Thymus (tissue), 11 donors: Measurements from ENCODE around the gene HOXC12. TPM values are rescaled to one million over a fixed set of nuclear protein-coding genes. Genes with fewer than 3 reads are reported as not detected.

Source experiments
- DNase-seq, 9 donors: peaks; one replicate each; pipeline ENCODE4 v3.0.0-alpha.2; 2013; ENCODE audit warnings: low spot score in 9 of 9, low read depth in 6 of 9, missing footprints in 1 of 9
- H3K27ac ChIP-seq, 2 donors: one replicate each; pipeline ENCODE4 v1.5.1; 2013; ENCODE audit warnings: control low read depth in 1 of 2, low read depth in 1 of 2, low read length in 1 of 2, mild to moderate bottlenecking in 1 of 2, moderate library complexity in 1 of 2
- H3K27me3 ChIP-seq, 2 donors: one replicate each; pipeline ENCODE4 v1.5.1; 2013; ENCODE audit warnings: low read length in 1 of 2; ENCODE audit not compliant: control insufficient read depth in 2 of 2, insufficient read depth in 1 of 2
- H3K36me3 ChIP-seq, 2 donors: one replicate each; pipeline ENCODE4 v1.5.1; 2013; ENCODE audit warnings: low read length in 1 of 2, mild to moderate bottlenecking in 1 of 2, moderate library complexity in 1 of 2; ENCODE audit not compliant: control insufficient read depth in 2 of 2, insufficient read depth in 2 of 2
- H3K4me1 ChIP-seq, 2 donors: one replicate each; pipeline ENCODE4 v1.5.1; 2013; ENCODE audit warnings: low read length in 2 of 2; ENCODE audit not compliant: control insufficient read depth in 2 of 2, insufficient read depth in 2 of 2
- H3K4me3 ChIP-seq, 2 donors: one replicate each; pipeline ENCODE4 v1.5.1; 2013; ENCODE audit warnings: low read length in 2 of 2, control low read depth in 1 of 2, mild to moderate bottlenecking in 1 of 2
- H3K9me3 ChIP-seq, 2 donors: one replicate each; pipeline ENCODE4 v1.5.1; 2013; ENCODE audit warnings: low read length in 1 of 2, mild to moderate bottlenecking in 1 of 2; ENCODE audit not compliant: control insufficient read depth in 2 of 2, insufficient read depth in 1 of 2
- WGBS: extraction: QIAGEN DNeasy Blood & Tissue Kit; methylation state at CpG from one replicate; pipeline ENCODE4 v1.1.7; 2013; 5-methylcytosine and 5-hydroxymethylcytosine counted together
- polyA plus RNA-seq: library from polyadenylated mRNA; stranded (reverse); fragments of 200-250 nt; gene quantifications from one replicate; pipeline ENCODE4 v1.2.3, GENCODE V29; 2013
- total RNA-seq: library from RNA; stranded (reverse); fragments of 120-200 nt; gene quantifications from one replicate; pipeline ENCODE4 v1.2.4, GENCODE V29; 2013
- donor health status: healthy.

The HOXC12 gene
- total and polyA plus RNA-seq, 2 donors: 0.05 to 0.07 TPM

DNA sequence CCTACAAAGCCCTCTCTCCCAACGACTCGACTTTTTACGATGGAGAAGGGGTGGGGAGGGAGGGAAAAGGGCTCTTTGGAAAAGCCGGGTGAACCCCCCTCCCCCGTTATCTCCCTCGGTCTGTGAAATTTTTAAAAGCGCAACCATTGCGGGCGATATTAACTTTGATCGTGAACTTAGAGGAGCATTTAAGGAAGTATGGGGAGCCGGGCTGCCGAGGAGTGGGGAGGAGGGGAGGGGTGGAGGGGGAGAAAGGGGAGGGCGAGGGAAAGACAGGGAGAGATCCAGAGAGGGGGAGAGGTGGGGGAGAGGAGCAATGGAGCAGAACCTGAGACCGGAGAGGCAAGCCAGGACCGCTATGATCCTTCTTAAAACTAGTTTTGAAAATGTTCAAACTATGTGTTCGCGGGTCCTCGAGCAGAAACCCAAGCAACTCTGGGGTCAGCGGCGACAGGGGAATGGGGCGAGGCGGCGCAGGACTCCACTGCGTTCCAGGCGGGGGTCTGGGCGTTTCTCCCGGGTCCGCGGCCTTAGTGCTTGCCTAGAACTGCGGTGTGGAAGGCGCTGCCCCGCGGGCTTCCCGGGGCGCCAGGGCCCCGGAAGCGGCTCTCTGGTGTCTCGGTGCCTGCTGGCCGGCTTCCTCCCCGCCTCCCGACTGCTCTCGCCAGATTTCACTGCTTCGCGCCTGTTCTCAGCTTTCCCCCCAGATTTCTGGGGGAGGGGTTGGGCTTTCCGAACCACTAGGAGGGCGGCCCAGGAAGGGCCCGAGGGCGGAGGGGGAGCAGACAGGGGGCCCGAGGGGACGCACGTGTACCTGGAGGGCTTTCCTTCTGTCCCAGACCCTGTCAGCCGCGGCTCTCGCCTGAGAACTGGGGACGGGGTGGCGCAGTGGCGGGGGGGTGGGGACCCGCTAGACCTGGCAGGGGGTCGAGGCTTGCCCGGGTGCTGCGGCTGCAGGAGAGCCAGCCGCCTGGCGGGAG is 19.7 kb downstream of the HOXC12 start, which contains the start of gene HOTAIR:
Gene HOTAIR (minus strand): TSS at position 871 of the 980 bp plus-strand sequence.
- Histone ChIP-seq H3K9me3 (peaks cover 0 to 16% of the 10 kb centered on the region in 2 donors), H3K4me3 (peak within 1 kb of the TSS in 1 of 2 donors; percentile 30), H3K27ac (no peak within 1 kb of the TSS), H3K36me3 (no peaks in the 10 kb centered on the region), H3K27me3 (peaks cover 87 to 100% of the 10 kb centered on the region in 2 donors), H3K4me1 (no peaks in the 10 kb centered on the region)
- DNase-seq: no peak
- WGBS: 3% methylated on average over 63 of the region's 63 CpGs

DNA sequence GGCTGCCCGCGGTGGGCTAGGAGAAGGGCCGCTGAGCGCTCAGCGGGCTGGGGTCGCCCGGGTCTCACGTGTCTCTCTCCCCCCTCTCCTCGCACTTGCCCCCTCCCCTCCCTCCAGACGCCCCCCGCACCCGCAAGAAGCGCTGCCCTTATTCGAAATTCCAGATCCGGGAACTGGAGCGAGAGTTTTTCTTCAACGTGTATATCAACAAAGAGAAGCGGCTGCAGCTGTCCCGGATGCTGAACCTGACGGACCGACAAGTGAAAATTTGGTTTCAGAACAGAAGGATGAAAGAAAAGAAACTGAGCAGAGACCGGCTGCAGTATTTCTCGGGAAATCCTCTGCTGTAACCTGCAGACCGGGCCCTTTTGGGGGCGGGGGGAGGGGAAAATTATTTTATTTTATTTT is 20.4 kb downstream of the HOXC12 start:
- Histone ChIP-seq H3K9me3 (peaks cover 0 to 16% of the 10 kb centered on the region in 2 donors), H3K27me3 (peaks cover 87 to 100% of the 10 kb centered on the region in 2 donors), H3K4me3 (peak overlapping the region in 1 of 2 donors; percentile 30), H3K36me3 (no peaks in the 10 kb centered on the region), H3K4me1 (no peaks in the 10 kb centered on the region), H3K27ac (no peak overlapping the region)
- DNase-seq: no peak
- 4% methylated on average over 25 of the region's 25 CpGs for WGBS

DNA sequence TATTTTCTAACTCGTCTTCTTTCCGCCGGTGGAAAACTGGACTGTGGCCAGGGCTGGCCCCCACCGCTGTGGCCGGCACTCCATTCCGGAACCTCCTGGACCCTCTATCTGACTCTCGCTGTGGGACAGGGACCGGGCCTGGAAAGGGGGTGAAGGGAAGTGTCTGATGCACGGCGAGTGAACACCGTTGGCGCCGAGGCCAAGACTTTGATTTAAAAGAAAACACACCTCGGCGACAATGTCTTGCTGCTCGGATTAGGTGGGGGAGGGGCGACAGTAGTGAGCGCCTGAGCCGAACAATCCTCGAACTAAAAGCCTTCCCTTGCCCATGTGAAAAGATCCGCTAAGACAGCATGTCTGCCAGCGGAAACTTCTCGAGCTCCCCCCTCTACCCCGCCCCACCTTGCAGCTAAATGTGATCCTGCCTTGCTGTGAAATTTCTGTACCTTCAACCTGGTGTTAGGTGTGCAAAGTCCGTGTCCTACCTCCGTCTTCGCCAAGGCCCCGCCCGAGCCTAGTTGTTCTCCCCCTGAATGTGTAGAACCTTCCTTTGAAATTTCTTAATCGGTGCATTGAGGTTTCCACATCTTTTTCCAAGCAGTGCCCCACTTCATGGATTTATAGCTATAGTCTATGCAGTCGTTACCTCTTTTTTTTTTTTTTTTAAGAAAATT is 20.9 kb downstream of the HOXC12 start:
- WGBS: 9% methylated on average over 31 of the region's 31 CpGs
- H3K27ac ChIP-seq: no peak overlapping the region
- H3K27me3 ChIP-seq: peaks cover 85 to 100% of the 10 kb centered on the region in 2 donors
- no peak overlapping the region for H3K4me3 ChIP-seq
- no peak for DNase-seq
- no peaks in the 10 kb centered on the region for H3K4me1 ChIP-seq
- H3K36me3 ChIP-seq: no peaks in the 10 kb centered on the region
- H3K9me3 ChIP-seq: peaks cover 0 to 16% of the 10 kb centered on the region in 2 donors

DNA sequence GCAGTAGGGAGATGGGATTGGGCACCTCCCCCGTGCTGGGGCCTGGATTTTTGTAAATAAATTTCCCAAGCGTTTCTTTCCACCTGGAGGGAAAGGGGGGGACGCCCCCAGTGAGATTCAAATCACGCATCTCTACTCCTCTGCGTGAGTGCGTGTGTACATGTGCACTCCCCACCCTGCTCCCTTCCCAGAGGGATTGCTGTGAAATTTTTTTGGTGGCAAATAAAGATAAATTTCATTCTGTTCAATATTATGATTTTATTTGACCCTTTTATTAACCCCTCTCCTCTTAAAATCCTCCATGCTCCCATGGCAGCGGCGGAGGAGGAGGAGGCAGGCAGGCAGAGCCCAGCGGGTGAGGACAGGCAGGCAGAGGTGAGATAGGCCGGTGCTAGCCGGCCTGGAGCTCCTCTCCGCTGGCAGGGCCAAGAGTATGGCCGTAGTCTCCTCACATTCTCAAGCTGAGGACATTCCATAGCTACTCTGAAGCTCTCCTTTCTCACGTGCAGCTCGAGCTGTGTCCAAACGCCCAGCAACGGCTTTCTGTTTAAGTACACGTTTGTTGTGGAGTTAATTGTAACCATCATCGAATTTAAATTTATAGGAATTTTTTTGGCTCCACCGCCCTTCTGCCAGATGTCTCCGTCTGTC is 21.6 kb downstream of the HOXC12 start:
- Histone ChIP-seq H3K9me3 (peaks cover 0 to 16% of the 10 kb centered on the region in 2 donors), H3K27me3 (peaks cover 84 to 100% of the 10 kb centered on the region in 2 donors), H3K4me3 (no peak overlapping the region), H3K27ac (no peak overlapping the region), H3K36me3 (no peaks in the 10 kb centered on the region), H3K4me1 (no peaks in the 10 kb centered on the region)
- no peak for DNase-seq
- 17% methylated on average over 21 of the region's 21 CpGs for WGBS

DNA sequence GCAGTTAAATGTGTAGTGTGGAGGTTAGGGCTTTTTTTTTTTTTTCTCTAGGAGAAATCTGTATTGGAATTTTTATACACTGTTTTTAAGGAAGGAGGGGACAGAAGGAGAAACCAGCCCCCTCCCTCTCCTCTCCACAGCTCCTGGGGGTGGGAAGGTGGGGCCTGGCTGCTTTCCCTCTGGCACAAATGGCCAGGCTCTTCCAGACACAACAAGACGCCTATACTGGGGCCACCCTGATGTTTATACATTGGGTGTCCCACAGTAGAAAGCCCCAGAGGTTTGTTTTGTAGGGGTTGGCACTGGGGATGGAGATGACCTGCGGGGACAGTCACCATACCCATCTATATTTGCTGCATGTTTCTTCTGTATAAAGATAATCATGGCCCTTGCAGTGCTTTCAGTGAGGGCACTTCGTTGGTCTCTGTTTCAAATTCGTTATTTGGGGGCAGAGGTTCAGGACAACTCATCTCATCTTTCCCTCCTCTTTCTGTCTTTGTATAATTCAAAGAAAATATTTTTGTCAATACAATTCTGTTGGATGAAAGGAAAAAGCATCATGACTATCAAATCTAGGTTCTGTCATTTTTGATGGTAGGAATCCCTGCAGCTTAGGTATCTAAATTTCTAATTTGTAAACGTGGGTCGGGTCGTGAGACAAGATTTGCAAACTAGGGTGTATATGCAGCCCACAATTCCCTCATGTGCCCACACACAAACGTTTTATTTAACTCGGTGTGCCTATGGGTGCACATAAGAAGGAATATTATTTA is 22.3 kb downstream of the HOXC12 start:
- 10% methylated on average over 9 of the region's 9 CpGs for WGBS
- Histone ChIP-seq H3K4me3 (no peak overlapping the region), H3K27ac (no peak overlapping the region), H3K27me3 (peaks cover 84 to 100% of the 10 kb centered on the region in 2 donors), H3K36me3 (no peaks in the 10 kb centered on the region), H3K9me3 (peaks cover 0 to 16% of the 10 kb centered on the region in 2 donors), H3K4me1 (no peaks in the 10 kb centered on the region)
- no peak for DNase-seq

DNA sequence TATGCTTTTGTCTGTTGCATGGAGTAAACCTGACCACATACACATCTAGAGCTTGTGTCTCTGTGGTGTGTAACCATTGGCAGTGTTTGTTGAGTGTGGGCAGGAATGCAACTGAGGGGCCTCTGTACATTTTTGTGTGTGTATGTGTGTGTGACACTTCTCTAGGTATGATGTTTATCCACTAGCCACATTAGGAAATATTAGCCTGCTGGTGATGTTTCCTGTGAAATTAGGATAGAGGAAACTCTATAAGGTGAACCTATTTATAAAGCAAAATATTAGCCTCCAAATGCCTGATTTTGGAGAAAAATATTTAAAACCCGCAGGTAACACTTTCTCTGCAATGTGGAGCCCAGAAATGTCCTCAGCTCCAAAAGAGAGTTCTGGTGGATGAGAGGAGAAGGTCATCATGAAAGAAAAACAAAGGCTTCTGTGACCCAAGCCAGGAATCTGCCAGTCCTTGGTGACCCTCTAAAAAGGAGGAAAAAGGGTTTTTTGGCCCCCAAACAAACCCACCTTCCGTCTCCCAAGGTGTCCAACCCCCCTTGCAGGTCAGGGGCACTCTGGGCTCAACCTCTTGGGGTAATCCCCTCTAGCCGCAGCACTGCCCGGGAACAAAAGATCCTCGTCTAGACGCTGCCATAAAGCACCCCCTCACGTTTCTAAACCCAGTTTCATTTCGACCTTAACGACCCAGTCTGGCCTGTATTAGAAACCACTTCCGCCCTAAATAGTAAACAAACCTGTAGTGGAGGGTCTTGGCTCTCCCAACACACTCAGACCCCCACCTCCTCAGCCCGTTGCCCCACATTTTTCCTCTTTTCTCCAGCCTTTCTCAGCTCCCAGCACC is 23.1 kb downstream of the HOXC12 start:
- DNase-seq: no peak
- WGBS: 6% methylated on average over 11 of the region's 11 CpGs
- H3K27me3 ChIP-seq: peaks cover 86 to 100% of the 10 kb centered on the region in 2 donors

DNA sequence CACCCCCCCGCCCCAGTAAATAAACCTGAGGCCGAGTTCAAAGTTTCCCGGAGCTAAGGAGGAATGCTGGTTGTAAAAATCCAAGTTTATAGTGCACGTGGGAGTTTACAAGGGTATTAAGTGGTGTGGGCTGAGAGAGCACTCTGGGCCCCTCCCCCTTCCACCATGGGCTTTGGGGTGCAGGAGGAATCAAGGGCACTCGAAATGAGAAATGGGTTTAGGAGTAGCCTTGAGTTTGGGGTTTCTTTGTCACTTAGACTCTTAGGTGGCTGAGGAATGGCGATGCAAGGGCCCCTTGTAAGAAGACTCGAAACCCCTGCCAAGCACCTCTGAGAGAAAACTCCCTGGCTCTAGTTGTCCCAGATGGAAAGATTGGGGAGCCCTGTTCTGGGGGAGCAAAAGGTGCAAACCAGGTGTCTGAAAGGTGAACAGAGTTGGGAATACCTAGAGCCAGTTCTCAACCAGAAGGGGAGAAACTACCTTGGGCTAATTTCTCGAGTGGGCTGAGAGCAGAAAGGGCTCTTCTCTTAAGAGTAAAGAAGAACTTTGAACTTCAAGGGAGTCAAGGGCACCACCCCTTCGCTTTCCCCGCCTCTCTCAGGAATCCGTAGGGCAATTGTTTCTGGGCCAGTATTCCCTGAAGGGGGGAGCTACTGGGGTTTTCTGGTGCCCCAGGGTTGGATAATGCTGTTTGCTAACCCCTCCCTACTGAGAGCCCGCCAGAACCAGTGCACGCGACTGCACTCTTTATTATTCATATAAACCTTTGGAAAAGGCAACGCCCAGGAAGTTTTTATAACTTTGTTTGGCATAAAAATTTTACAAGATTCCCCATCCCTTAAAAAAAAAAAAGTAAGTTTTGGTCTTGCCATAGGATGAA is 24.0 kb downstream of the HOXC12 start:
- 13% methylated on average over 15 of the region's 15 CpGs for WGBS
- Histone ChIP-seq H3K36me3 (no peaks in the 10 kb centered on the region), H3K4me1 (no peaks in the 10 kb centered on the region), H3K27ac (no peak overlapping the region), H3K27me3 (peaks cover 92 to 100% of the 10 kb centered on the region in 2 donors), H3K9me3 (peaks cover 0 to 12% of the 10 kb centered on the region in 2 donors), H3K4me3 (no peak overlapping the region)
- DNase-seq: no peak

More for the DNA sequence above, 23.1 kb downstream of the HOXC12 start:
- no peaks in the 10 kb centered on the region for H3K4me1 ChIP-seq
- H3K4me3 ChIP-seq: no peak overlapping the region
- H3K9me3 ChIP-seq: peaks cover 0 to 16% of the 10 kb centered on the region in 2 donors
- no peaks in the 10 kb centered on the region for H3K36me3 ChIP-seq
- no peak overlapping the region for H3K27ac ChIP-seq
